Esophagus muscularis mucosa (tissue), 4 donors: ENCODE measurements around the gene HSPB3. TPM values are rescaled to one million over a fixed set of nuclear protein-coding genes. Genes with fewer than 3 reads are reported as not detected.

Experiments
- DNase-seq: peaks from one replicate; pipeline ENCODE4 v3.0.0-alpha.2; 2017; ENCODE audit errors: extremely low spot score
- H3K27ac ChIP-seq, 4 donors: fragments of 200-600 bp; sonication (generic); replicated peaks in 1 of 4; 1 replicate in 3 of 4; 2 replicates in 1 of 4; pipeline ENCODE4 v1.5.1; 2016 to 2019; ENCODE audit warnings: mild to moderate bottlenecking in 1 of 4
- H3K27me3 ChIP-seq, 4 donors: fragments of 200-600 bp; sonication (generic); one replicate each; pipeline versions ENCODE4 v1.5.1 to v1.6.0; 2016 to 2019
- H3K36me3 ChIP-seq, 4 donors: fragments of 200-600 bp; sonication (generic); one replicate each; pipeline ENCODE4 v1.5.1; 2016 to 2019
- H3K4me1 ChIP-seq, 4 donors: fragments of 200-600 bp; sonication (generic); one replicate each; pipeline ENCODE4 v1.5.1; 2016 to 2019
- H3K4me3 ChIP-seq, 4 donors: fragments of 200-600 bp; sonication (generic); 1 replicate in 2 of 4; 2 replicates in 2 of 4; pipeline ENCODE4 v1.5.1; 2016 to 2019; ENCODE audit warnings: mild to moderate bottlenecking in 4 of 4, moderate library complexity in 1 of 4
- H3K9me3 ChIP-seq, 4 donors: fragments of 200-600 bp; sonication (generic); 1 replicate in 3 of 4; 2 replicates in 1 of 4; pipeline ENCODE4 v1.5.1; 2016 to 2019
- CTCF ChIP-seq, 3 experiments: fragments of 200-600 bp in 2 of 3; fragments of 450-650 bp in 1 of 3; sonication (generic) in 2 of 3; IDR thresholded peaks; one replicate each; pipeline ENCODE4 v1.5.1; 2017 to 2019; ENCODE audit warnings: antibody characterized with exemption in 3 of 3, mild to moderate bottlenecking in 2 of 3, moderate library complexity in 1 of 3
- EP300 ChIP-seq: sonication (generic); formaldehyde crosslinking; IDR thresholded peaks from one replicate; pipeline ENCODE4 v1.6.1; 2017; ENCODE audit warnings: antibody characterized with exemption
- POLR2A ChIP-seq: fragments of 450-650 bp; IDR thresholded peaks from one replicate; pipeline ENCODE4 v1.6.1; 2017; ENCODE audit warnings: antibody characterized with exemption, moderate library complexity, mild to moderate bottlenecking, low read depth
- POLR2AphosphoS5 ChIP-seq, 2 donors: sonication (generic); formaldehyde crosslinking; IDR thresholded peaks; one replicate each; pipeline ENCODE4 v1.6.1; 2017; ENCODE audit warnings: antibody characterized with exemption in 2 of 2
- WGBS: methylation state at CpG from one replicate; pipeline ENCODE4 v1.1.5; 2018; 5-methylcytosine and 5-hydroxymethylcytosine counted together
- intact Hi-C: fragments of 100-400 bp; cut with DNase I; formaldehyde crosslinking; loops from one replicate; pipeline ENCODE4 v1.15.1; 2023
- total RNA-seq, 4 donors: library from RNA; depleted of rRNA; stranded (reverse); fragments of >200 nt; gene quantifications; one replicate each; pipeline versions ENCODE4 v1.1.0 to v1.2.1, GENCODE V29; 2016

HSPB3 gene
- total RNA-seq, result 100 to 1,000 TPM in 1 of 4 donors, 10 to 100 TPM in 3; 19.1 to 115 (median 51.0) TPM

- TF ChIP-seq POLR2A (peak; percentile 68), CTCF (IDR thresholded peaks at IDR 0.05) (no peak), EP300 (peak; percentile 2), POLR2AphosphoS5 (IDR thresholded peaks at IDR 0.05) (peak; percentile 61 to 95)
- 72% methylated on average over 18 of the region's 18 CpGs for WGBS
- no peaks in the 10 kb centered on the region for H3K9me3 ChIP-seq
- H3K4me1 ChIP-seq, result peaks cover 9 to 49% (median 39%) of the 10 kb centered on the region in 4 donors
- H3K36me3 ChIP-seq, result no peaks in the 10 kb centered on the region
- H3K27ac ChIP-seq, result peak within 1 kb of the TSS; percentile 77 to 84 (median 81)
- H3K27me3 ChIP-seq, result no peaks in the 10 kb centered on the region
- peak within 1 kb of the TSS; percentile 3 to 59 (median 38) for H3K4me3 ChIP-seq
- DNase-seq, result no peak
- intact Hi-C loops, result no loop called here
These were observed at the start of gene HSPB3 for GRCh38 chr5:54455413-54456157. HSPB3 (plus strand) TSS chr5:54455699; CDS start chr5:54455790, 91 bp downstream.

GRCh38 chr5:54411176-54411575, 44.3 kb upstream of the HSPB3 start:
- WGBS, result 92% methylated on average over 2 of the region's 2 CpGs
- Histone ChIP-seq H3K9me3 (no peaks in the 10 kb centered on the region), H3K4me3 (no peak overlapping the region), H3K36me3 (no peaks in the 10 kb centered on the region), H3K27ac (no peak overlapping the region), H3K27me3 (no peaks in the 10 kb centered on the region), H3K4me1 (no peaks in the 10 kb centered on the region)
- DNase-seq, result no peak
- no peak for TF ChIP-seq EP300
- TF ChIP-seq CTCF (IDR thresholded peaks at IDR 0.05), result no peak
- TF ChIP-seq POLR2A, result no peak
- no peak for TF ChIP-seq POLR2AphosphoS5 (IDR thresholded peaks at IDR 0.05)
- intact Hi-C loops, result no loop called here

- intact Hi-C loops, result no loop called here
- TF ChIP-seq POLR2A, result no peak
- no peak for TF ChIP-seq CTCF (IDR thresholded peaks at IDR 0.05)
- WGBS, result 74% methylated on average over 2 of the region's 2 CpGs
These were observed 42.6 kb upstream of the HSPB3 start for GRCh38 chr5:54412913-54413312.

GRCh38 chr5:54415147-54415546, 40.4 kb upstream of the HSPB3 start:
- no peaks in the 10 kb centered on the region for H3K9me3 ChIP-seq
- WGBS, result 87% methylated on average over 3 of the region's 3 CpGs
- H3K4me3 ChIP-seq, result no peak overlapping the region
- intact Hi-C loops, result loop anchor here (5.0 kb wide), 2 partner anchors 103 to 173 kb away; partner anchors contain the start of gene ARL15
- DNase-seq, result no peak
- no peaks in the 10 kb centered on the region for H3K36me3 ChIP-seq
- TF ChIP-seq CTCF (IDR thresholded peaks at IDR 0.05), result no peak
- TF ChIP-seq POLR2AphosphoS5 (IDR thresholded peaks at IDR 0.05), result no peak
- no peak for TF ChIP-seq POLR2A
- TF ChIP-seq EP300, result no peak
- no peak overlapping the region for H3K27ac ChIP-seq
- H3K4me1 ChIP-seq, result peaks cover 0 to 3% (median 0%) of the 10 kb centered on the region in 4 donors
- no peaks in the 10 kb centered on the region for H3K27me3 ChIP-seq

More at GRCh38 chr5:54412913-54413312, 42.6 kb upstream of the HSPB3 start:
- H3K27ac ChIP-seq, result no peak overlapping the region
- H3K9me3 ChIP-seq, result no peaks in the 10 kb centered on the region
- no peaks in the 10 kb centered on the region for H3K4me1 ChIP-seq
- no peak for DNase-seq
- H3K36me3 ChIP-seq, result no peaks in the 10 kb centered on the region
- no peaks in the 10 kb centered on the region for H3K27me3 ChIP-seq
- H3K4me3 ChIP-seq, result no peak overlapping the region
